A673 (cell line): ENCODE measurements around the gene RMND1. TPM values are rescaled to one million over a fixed set of nuclear protein-coding genes. Genes with fewer than 3 reads are reported as not detected.

Experiments used
- total RNA-seq: library from RNA; stranded (reverse); gene quantifications from 2 replicates; pipeline ENCODE4 v1.2.3, GENCODE V29; 2021

RMND1 gene
- total RNA-seq, 1 experiment from 2014 or later: 25.6 TPM

Other genes with a start within 250 kb of the RMND1 start
- gene AKAP12, start 212.2 kb downstream of the RMND1 start, total RNA-seq: 37.3 and 40.0 TPM in 2 replicates
- gene ZBTB2, start 60.6 kb downstream of the RMND1 start, total RNA-seq: 19.7 and 24.0 TPM in 2 replicates
- gene CCDC170, start 41.9 kb upstream of the RMND1 start, total RNA-seq: 0.17 and 0.55 TPM in 2 replicates